GM12891 (cell line): ENCODE measurements around the gene GPD1L.

ENCODE experiments used
- POLR2A ChIP-seq: IDR thresholded peaks from 2 replicates; pipeline ENCODE4 v1.6.1; 2011; ENCODE audit warnings: low read depth, low read length, control low read depth
- POU2F2 ChIP-seq: IDR thresholded peaks from 2 replicates; pipeline ENCODE4 v1.6.1; 2011; ENCODE audit warnings: low read depth, mild to moderate bottlenecking, control low read depth, low read length, moderate library complexity

DNA sequence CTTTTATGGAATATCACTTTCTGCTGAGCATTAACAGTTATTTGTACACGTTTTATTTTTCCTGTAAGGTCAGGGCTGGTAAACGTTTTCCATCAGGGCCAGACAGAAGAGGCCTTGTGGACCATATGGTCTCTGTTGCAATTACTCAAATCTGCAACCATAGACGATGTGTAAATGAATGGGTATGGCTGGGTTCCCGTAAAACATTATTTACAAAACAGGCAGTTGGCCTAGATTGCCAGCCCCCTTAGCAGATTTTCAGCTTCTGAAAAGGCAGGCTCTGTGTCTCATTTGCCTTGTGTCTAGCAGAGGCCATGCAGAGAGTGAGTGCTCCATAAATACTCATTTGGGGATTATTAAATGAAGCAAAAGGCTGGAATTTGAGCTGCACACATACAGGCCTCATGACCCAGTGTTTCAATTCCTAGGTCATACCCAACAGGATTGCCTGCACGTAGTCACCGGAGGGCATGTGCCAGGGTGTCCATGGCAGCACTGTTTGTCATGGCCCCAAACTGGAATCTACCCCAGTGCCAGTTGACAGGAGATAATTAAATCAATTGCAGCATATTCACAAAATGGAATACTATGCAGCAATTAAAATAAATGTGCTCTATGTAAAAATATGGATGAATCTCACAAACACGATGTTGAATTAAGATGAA lies 51.3 kb downstream of the GPD1L start:
- TF ChIP-seq POLR2A (no peak), POU2F2 (no peak)
